ENCODE data around the gene SRCAP. TPM values are rescaled to one million over a fixed set of nuclear protein-coding genes. Genes with fewer than 3 reads are reported as not detected.

SRCAP gene
- total RNA-seq, 1 donor, result 15.1 TPM

- no peak for TF ChIP-seq CTCF (IDR thresholded peaks at IDR 0.05; ENCODE audit: insufficient read depth, low read depth, low read length)
- peak; percentile 68 for DNase-seq (ENCODE audit: low read depth)
- peak overlapping the region; percentile 96 for H3K4me3 ChIP-seq (ENCODE audit: low read depth, low read length)
Observed at GRCh38 chr16:30786115-30786935, 87.4 kb downstream of the SRCAP start.

GRCh38 chr16:30786936-30787612 lies 88.1 kb downstream of the SRCAP start, which contains the start of gene ZNF629:
Gene ZNF629, minus strand, starts transcription at chr16:30787205. Its CDS starts 2,723 bp downstream, at chr16:30784482.
- no peak for TF ChIP-seq CTCF (IDR thresholded peaks at IDR 0.05; ENCODE audit: insufficient read depth, low read depth, low read length)
- DNase-seq (ENCODE audit: low read depth), result peak; percentile 70
- H3K4me3 ChIP-seq (ENCODE audit: low read depth, low read length), result peak within 1 kb of the TSS; percentile 96

GRCh38 chr16:30787613-30788378 lies 88.8 kb downstream of the SRCAP start:
- no peak for DNase-seq (ENCODE audit: low read depth)
- no peak for TF ChIP-seq CTCF (IDR thresholded peaks at IDR 0.05; ENCODE audit: insufficient read depth, low read depth, low read length)
- peak overlapping the region; percentile 96 for H3K4me3 ChIP-seq (ENCODE audit: low read depth, low read length)

Small RNA genes within 50 kb of the gene (small RNA-seq; reads per million reads assigned to genes)
- gene RNU6-1043P (not detected), gene RNU6-416P (not detected), gene SNORA30 (479 reads per million, percentile 98 among the genes with 10 or more reads in this experiment)

Other genes starting within 250 kb of the SRCAP start
- gene ITGAL, start 226.4 kb upstream of the SRCAP start, total RNA-seq, result not detected in 2 replicates
- gene ZNF768, start 172.6 kb upstream of the SRCAP start, total RNA-seq, result 19.0 and 22.0 TPM in 2 replicates
- 11.7 and 12.6 TPM in 2 replicates for gene ZNF747, start 164.3 kb upstream of the SRCAP start, total RNA-seq
- gene ZNF764, start 140.8 kb upstream of the SRCAP start, total RNA-seq, result 4.3 and 6.1 TPM in 2 replicates
- 6.5 and 12.9 TPM in 2 replicates for gene ZNF688, start 127.5 kb upstream of the SRCAP start, total RNA-seq
- 9.7 and 13.0 TPM in 2 replicates for gene ZNF785, start 113.5 kb upstream of the SRCAP start, total RNA-seq
- 6.9 and 7.4 TPM in 2 replicates for gene ZNF689, start 88.8 kb upstream of the SRCAP start, total RNA-seq
- 5.2 and 5.6 TPM in 2 replicates for gene PRR14, start 48.2 kb upstream of the SRCAP start, total RNA-seq
- gene FBRS, start 40.7 kb upstream of the SRCAP start, total RNA-seq, result 30.2 and 30.3 TPM in 2 replicates
- 22.2 and 26.3 TPM in 2 replicates for gene PHKG2, start 49.3 kb downstream of the SRCAP start, total RNA-seq
- gene CFAP119, start 62.9 kb downstream of the SRCAP start, total RNA-seq, result 1.3 and 3.2 TPM in 2 replicates
- 68.9 and 88.9 TPM in 2 replicates for gene RNF40, start 63.2 kb downstream of the SRCAP start, total RNA-seq
- gene ZNF629, start 88.0 kb downstream of the SRCAP start, total RNA-seq, result 19.4 and 21.6 TPM in 2 replicates
- gene BCL7C, start 194.9 kb downstream of the SRCAP start, total RNA-seq, result 35.0 and 51.2 TPM in 2 replicates
- gene CTF1, start 197.4 kb downstream of the SRCAP start, total RNA-seq, result 3.2 and 3.5 TPM in 2 replicates
- 26.8 and 29.3 TPM in 2 replicates for gene FBXL19, start 224.4 kb downstream of the SRCAP start, total RNA-seq
- 43.6 and 45.7 TPM in 2 replicates for gene ORAI3, start 249.9 kb downstream of the SRCAP start, total RNA-seq